Measurements from ENCODE around the gene SYTL4. TPM values are rescaled to one million over a fixed set of nuclear protein-coding genes. Genes with fewer than 3 reads are reported as not detected.

The SYTL4 gene
- total and polyA plus RNA-seq, 12 donors = 3.4 to 12.3 (median 5.4) TPM

DNA sequence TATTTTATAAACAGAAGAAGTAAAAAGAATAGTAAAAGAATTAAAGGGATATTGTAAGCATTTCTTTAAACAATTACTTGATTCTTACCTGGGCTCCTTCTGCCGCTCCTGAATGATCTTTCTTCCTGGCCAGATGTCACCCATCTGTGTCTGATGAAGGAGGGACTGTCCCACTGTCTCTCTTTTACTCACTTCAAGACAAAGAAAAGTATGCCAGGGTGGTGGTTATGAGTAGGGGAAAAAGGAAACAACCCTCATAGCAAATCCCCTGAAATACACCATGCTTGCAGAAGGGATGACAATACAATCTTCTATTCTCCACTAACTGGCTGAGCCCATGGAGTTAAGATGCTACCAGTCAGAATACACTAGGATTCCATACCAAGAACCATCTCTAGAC lies 31.1 kb downstream of the SYTL4 start:
- intact Hi-C loops (cut with DNase I) = no loop called here
- no peak for DNase-seq
- H3K4me1 ChIP-seq (replicated peaks in 1 of 2) = no peaks in the 10 kb centered on the region

DNA sequence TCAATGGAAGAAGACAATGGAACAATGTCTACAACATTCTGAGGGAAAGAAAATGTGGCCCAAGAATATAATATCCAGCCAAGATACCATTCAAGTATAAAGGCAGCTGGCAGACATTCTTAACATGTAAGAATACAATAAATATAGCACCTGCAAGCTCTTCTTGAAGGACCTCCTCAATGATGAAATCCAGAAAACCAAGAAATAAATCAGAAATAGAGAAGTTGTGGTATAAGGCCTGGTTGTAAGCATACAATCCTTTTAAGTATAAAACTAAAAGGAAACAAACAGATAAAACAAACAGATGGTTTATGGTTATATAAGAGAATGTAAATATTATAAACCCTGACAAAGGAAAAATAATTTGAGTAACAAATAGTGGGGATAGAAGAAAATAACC lies 33.4 kb downstream of the SYTL4 start:
- no peak overlapping the region for H3K27ac ChIP-seq
- H3K27me3 ChIP-seq = peaks cover 15% of the 10 kb centered on the region
- no peak for TF ChIP-seq POLR2A (IDR thresholded peaks at IDR 0.05)
- TF ChIP-seq, protein P1, sequence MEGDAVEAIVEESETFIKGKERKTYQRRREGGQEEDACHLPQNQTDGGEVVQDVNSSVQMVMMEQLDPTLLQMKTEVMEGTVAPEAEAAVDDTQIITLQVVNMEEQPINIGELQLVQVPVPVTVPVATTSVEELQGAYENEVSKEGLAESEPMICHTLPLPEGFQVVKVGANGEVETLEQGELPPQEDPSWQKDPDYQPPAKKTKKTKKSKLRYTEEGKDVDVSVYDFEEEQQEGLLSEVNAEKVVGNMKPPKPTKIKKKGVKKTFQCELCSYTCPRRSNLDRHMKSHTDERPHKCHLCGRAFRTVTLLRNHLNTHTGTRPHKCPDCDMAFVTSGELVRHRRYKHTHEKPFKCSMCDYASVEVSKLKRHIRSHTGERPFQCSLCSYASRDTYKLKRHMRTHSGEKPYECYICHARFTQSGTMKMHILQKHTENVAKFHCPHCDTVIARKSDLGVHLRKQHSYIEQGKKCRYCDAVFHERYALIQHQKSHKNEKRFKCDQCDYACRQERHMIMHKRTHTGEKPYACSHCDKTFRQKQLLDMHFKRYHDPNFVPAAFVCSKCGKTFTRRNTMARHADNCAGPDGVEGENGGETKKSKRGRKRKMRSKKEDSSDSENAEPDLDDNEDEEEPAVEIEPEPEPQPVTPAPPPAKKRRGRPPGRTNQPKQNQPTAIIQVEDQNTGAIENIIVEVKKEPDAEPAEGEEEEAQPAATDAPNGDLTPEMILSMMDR (IDR thresholded peaks at IDR 0.05) = no peak
- no peaks in the 10 kb centered on the region for H3K4me1 ChIP-seq (replicated peaks in 1 of 2)
- no peak for DNase-seq
- intact Hi-C loops (cut with DNase I) = no loop called here
- H3K4me3 ChIP-seq = no peak overlapping the region
- H3K9me3 ChIP-seq (replicated peaks in 1 of 3) = no peaks in the 10 kb centered on the region
- no peaks in the 10 kb centered on the region for H3K36me3 ChIP-seq (replicated peaks in 1 of 2)

More for the DNA sequence above, 31.1 kb downstream of the SYTL4 start:
- Histone ChIP-seq H3K36me3 (replicated peaks in 1 of 2) (no peaks in the 10 kb centered on the region), H3K27ac (no peak overlapping the region), H3K27me3 (peaks cover 9% of the 10 kb centered on the region), H3K4me3 (no peak overlapping the region), H3K9me3 (replicated peaks in 1 of 3) (no peaks in the 10 kb centered on the region)
- TF ChIP-seq, protein P1 (IDR thresholded peaks at IDR 0.05) = no peak
- TF ChIP-seq POLR2A (IDR thresholded peaks at IDR 0.05) = no peak
- 90 to 94% (median 92%) methylated on average over 1 of the region's 1 CpG for WGBS, 4 donors

DNA sequence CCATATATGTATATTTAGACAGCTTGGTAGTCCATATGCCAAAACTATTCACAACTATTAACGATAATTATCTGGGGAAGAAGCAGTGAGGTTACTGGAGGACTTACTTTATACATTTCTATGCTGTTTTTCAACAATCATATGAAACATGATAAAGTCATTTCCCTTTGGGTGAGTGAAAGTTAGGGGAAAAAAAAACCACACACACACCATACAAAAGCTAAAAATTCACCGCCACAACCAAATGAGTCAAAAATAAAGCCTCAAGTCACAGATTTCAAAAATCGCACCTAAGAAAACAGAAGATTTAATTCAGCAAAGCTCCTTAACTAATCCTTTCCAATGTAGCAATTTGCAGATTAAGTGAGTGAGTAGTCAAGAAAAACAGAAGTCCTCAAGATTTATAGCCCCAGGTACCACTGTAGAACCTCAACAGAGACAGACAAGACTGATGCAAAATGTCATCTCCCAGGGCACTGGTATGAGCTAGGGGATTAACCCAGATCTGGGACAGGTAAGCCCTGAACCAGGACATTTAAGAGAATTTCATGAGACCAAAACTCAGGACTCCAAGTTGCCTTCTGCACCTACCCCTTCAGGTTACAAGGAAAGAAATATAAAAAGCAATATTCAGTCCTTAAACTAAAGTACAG lies 35.1 kb downstream of the SYTL4 start:
- no peaks in the 10 kb centered on the region for H3K4me1 ChIP-seq (replicated peaks in 1 of 2)
- H3K9me3 ChIP-seq (replicated peaks in 1 of 3) = no peaks in the 10 kb centered on the region
- H3K27ac ChIP-seq = no peak overlapping the region
- peaks cover 23% of the 10 kb centered on the region for H3K27me3 ChIP-seq
- no peaks in the 10 kb centered on the region for H3K36me3 ChIP-seq (replicated peaks in 1 of 2)
- TF ChIP-seq POLR2A (IDR thresholded peaks at IDR 0.05) = no peak
- TF ChIP-seq, protein P1 (IDR thresholded peaks at IDR 0.05) = no peak
- no peak for DNase-seq
- no peak overlapping the region for H3K4me3 ChIP-seq
- 64 to 70% (median 66%) methylated on average over 3 of the region's 3 CpGs for WGBS, 4 donors
- intact Hi-C loops (cut with DNase I) = no loop called here

DNA sequence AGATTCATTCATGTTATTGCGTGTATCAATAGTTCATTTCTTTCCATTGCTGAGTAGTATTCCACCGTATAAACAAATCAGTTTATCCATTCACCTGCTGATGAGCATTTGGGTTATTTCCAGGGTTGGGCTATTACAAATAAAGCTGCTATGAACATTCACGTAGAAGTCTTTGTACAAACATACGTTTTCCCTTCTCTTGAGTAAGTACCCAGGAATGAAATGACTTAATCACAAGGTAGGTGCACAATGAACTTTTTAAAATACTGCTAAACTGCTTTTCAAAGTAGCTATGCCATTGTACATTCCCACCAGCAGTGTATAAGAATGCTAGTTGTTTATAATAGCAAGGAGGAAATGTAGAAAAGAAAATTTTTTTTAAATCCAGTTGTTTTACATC lies 35.9 kb downstream of the SYTL4 start:
- 60 to 88% (median 74%) methylated on average over 4 of the region's 4 CpGs for WGBS, 4 donors

More for the DNA sequence above, 35.9 kb downstream of the SYTL4 start:
- Histone ChIP-seq H3K9me3 (replicated peaks in 1 of 3) (no peaks in the 10 kb centered on the region), H3K36me3 (replicated peaks in 1 of 2) (no peaks in the 10 kb centered on the region), H3K27me3 (peaks cover 23% of the 10 kb centered on the region), H3K27ac (no peak overlapping the region), H3K4me1 (replicated peaks in 1 of 2) (no peaks in the 10 kb centered on the region), H3K4me3 (no peak overlapping the region)
- intact Hi-C loops (cut with DNase I) = no loop called here
- TF ChIP-seq POLR2A (IDR thresholded peaks at IDR 0.05) = no peak
- TF ChIP-seq, protein P1 (IDR thresholded peaks at IDR 0.05) = no peak
- DNase-seq = no peak

All from adrenal gland (tissue), 12 donors.